Karpas-422 (cell line): Measurements from ENCODE around the gene TMEM125. TPM values are rescaled to one million over a fixed set of nuclear protein-coding genes. Genes with fewer than 3 reads are reported as not detected.

ENCODE experiments used
- DNase-seq: peaks from one replicate; pipeline ENCODE4 v3.0.0-alpha.2; 2015
- H2AFZ ChIP-seq: fragments of 200-600 bp; sonication (generic); 2 replicates; pipeline ENCODE4 v1.6.1; 2014; ENCODE audit warnings: antibody characterized with exemption, low read length, mixed read lengths
- H3K27ac ChIP-seq: fragments of 200-600 bp; sonication (generic); 2 replicates; pipeline ENCODE4 v1.5.1; 2014; ENCODE audit warnings: mild to moderate bottlenecking, low read length, moderate library complexity
- H3K27me3 ChIP-seq: fragments of 200-600 bp; sonication (generic); 2 replicates; pipeline ENCODE4 v1.6.1; 2014; ENCODE audit warnings: low read length, mixed read lengths
- H3K36me3 ChIP-seq: fragments of 200-600 bp; sonication (generic); 2 replicates; pipeline ENCODE4 v1.6.1; 2014; ENCODE audit warnings: low read length, mixed read lengths; ENCODE audit not compliant: insufficient read depth
- H3K4me1 ChIP-seq: fragments of 200-600 bp; sonication (generic); 2 replicates; pipeline ENCODE4 v1.6.1; 2014; ENCODE audit warnings: mild to moderate bottlenecking, low read length, mixed read lengths
- H3K4me2 ChIP-seq: fragments of 200-600 bp; sonication (generic); 2 replicates; pipeline ENCODE4 v1.6.1; 2014; ENCODE audit warnings: low read length, low read depth, mild to moderate bottlenecking; ENCODE audit not compliant: poor library complexity, severe bottlenecking
- H3K4me3 ChIP-seq: fragments of 200-600 bp; sonication (generic); 2 replicates; pipeline ENCODE4 v1.5.1; 2014; ENCODE audit warnings: mild to moderate bottlenecking, antibody characterized with exemption, low read length, mixed read lengths
- H3K79me2 ChIP-seq: fragments of 200-600 bp; sonication (generic); 2 replicates; pipeline ENCODE4 v1.6.1; 2014; ENCODE audit warnings: mild to moderate bottlenecking, low read length, mixed read lengths
- H3K9ac ChIP-seq: fragments of 200-600 bp; sonication (generic); 2 replicates; pipeline ENCODE4 v1.6.0; 2014; ENCODE audit warnings: low read length
- H3K9me2 ChIP-seq: fragments of 200-600 bp; sonication (generic), shearing (Covaris generic); replicated peaks from 2 replicates; pipeline ENCODE4 v1.6.0; 2014; ENCODE audit warnings: mild to moderate bottlenecking, low read length, moderate library complexity; ENCODE audit not compliant: insufficient read depth
- H3K9me3 ChIP-seq: fragments of 300-700, 200-600 bp; sonication (generic); 2 replicates; pipeline ENCODE4 v1.6.1; 2014; ENCODE audit warnings: low read length, mixed read lengths
- H4K20me1 ChIP-seq: fragments of 200-600 bp; sonication (generic); 2 replicates; pipeline ENCODE4 v1.6.1; 2014; ENCODE audit warnings: mild to moderate bottlenecking, antibody characterized with exemption, low read length, low read depth; ENCODE audit not compliant: insufficient read depth
- total RNA-seq: library from RNA; depleted of rRNA; stranded (reverse); fragments of >200 nt; shearing (Covaris generic); gene quantifications from 2 replicates; pipeline ENCODE4 v1.2.3, GENCODE V29; 2014; ENCODE audit warnings: low replicate concordance

TMEM125 gene
- total RNA-seq, 1 experiment from 2014 or later = not detected

DNA sequence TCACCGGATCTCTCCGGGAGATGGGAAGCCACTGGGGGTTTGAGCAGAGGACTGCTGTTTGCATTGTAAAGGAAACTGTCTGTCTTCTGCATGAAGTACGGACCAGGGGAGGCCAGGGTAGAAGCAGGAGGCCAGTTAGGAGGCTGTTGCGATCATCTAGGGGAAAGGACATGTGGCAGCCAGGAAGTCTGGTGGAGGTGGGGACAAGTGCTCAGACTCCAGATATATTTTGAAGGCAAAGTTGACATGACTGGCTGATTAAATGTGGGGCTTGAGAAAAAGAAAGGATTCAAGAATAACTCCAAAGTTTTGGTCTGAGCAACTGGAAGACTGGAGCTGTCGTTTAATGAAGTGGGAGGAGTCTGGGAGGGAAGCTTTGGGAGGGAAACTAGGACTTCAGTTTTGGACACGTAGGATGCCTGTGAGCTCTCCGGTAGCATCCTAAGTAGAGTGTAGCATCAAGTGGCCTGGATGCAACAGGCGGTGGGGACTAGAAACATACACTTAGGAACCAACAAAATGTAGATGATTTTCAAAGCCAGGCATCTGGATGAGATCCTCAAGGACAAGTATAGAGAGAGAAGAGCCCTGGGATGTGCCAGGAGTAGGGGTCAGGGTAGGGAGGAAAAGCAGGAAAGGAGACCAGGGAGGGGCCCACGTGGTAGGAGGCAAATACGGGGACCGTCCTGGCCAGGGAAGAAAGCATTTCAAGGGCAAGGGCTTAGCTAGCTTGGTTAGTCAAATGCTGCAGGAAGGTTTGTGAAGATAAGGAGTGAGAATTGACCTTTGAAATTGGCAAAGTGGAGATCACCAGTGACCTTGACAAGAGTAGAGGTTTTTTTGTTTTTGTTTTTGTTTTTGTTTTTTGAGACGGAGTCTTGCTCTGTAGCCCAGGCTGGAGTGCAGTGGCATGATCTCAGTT lies 19.3 kb downstream of the TMEM125 start:
- Histone ChIP-seq H3K4me2 (no peak overlapping the region), H3K4me3 (no peak overlapping the region), H2AFZ (no peak overlapping the region), H3K36me3 (no peaks in the 10 kb centered on the region), H3K27ac (no peak overlapping the region), H3K9ac (no peak overlapping the region), H3K9me2 (no peaks in the 10 kb centered on the region), H3K4me1 (no peaks in the 10 kb centered on the region), H3K79me2 (no peaks in the 10 kb centered on the region), H4K20me1 (no peaks in the 10 kb centered on the region), H3K27me3 (no peaks in the 10 kb centered on the region), H3K9me3 (no peaks in the 10 kb centered on the region)
- no peak for DNase-seq

DNA sequence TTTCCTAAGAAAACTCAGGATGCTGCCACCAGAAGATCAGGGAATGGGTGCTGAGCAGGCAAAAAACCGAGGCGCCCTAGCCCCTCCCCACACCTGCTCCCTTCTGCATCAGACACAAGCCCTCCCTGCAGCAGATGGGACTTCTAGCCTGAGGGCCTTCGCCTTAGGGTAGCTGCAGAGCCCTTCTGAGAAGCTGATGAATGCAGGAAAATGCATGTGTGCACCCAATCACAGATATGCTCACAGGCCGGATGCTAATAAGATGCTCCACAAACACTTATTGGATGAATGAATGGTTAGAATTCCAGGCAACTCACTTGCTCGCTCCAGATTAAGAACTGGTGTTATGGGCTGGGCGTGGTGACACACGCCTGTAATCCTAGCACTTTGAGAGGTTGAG lies 22.4 kb downstream of the TMEM125 start:
- DNase-seq = no peak
- Histone ChIP-seq H4K20me1 (no peaks in the 10 kb centered on the region), H3K9me2 (no peaks in the 10 kb centered on the region), H3K79me2 (no peaks in the 10 kb centered on the region), H3K27ac (no peak overlapping the region), H3K4me3 (no peak overlapping the region), H3K4me2 (no peak overlapping the region), H2AFZ (no peak overlapping the region), H3K9me3 (no peaks in the 10 kb centered on the region), H3K27me3 (no peaks in the 10 kb centered on the region), H3K36me3 (no peaks in the 10 kb centered on the region), H3K9ac (no peak overlapping the region), H3K4me1 (no peaks in the 10 kb centered on the region)

DNA sequence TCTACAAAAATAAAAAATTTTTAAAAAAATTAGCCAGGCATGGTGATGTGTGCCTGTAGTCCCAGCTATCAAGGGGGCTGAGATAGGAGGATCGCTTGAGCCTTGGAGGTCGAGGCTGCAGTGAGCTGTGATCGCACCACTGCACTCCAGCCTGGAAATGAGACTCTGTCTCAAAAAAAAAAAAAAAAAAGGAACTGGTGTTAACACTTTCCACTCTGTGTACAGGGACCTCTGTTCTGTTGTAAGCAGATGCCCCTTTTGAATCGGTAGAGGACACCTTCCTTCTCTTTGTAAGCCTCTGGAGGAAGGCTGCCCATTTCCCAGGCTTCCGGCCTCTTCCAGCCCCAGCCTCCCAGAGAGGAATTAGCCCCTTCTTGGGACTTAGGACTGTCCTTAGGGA lies 22.9 kb downstream of the TMEM125 start:
- Histone ChIP-seq H3K27ac (no peak overlapping the region), H3K4me3 (no peak overlapping the region), H3K9me3 (no peaks in the 10 kb centered on the region), H2AFZ (no peak overlapping the region), H3K79me2 (no peaks in the 10 kb centered on the region), H3K9ac (no peak overlapping the region), H4K20me1 (no peaks in the 10 kb centered on the region), H3K27me3 (no peaks in the 10 kb centered on the region), H3K4me2 (no peak overlapping the region), H3K9me2 (no peaks in the 10 kb centered on the region), H3K36me3 (no peaks in the 10 kb centered on the region), H3K4me1 (no peaks in the 10 kb centered on the region)
- no peak for DNase-seq

DNA sequence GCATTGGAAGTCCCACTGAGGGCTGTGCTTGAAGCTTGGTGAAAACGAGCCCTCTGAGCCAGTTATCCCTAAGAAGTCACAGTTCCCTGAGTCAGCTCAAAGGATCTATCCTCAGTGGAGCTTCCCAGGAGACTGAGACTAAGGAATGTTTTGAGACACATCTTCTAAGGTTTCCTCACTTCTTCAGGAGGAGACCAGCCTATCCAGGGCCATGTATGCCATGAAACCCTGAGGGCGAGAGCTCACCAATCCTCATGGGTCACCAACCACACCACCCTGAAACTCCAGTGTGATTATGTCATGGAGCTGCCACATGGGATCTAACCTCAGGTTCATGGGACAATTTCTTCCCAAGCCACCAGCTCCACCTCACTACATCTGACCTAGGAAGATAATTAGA lies 23.4 kb downstream of the TMEM125 start:
- H4K20me1 ChIP-seq = no peaks in the 10 kb centered on the region
- no peaks in the 10 kb centered on the region for H3K4me1 ChIP-seq
- DNase-seq = no peak
- H3K79me2 ChIP-seq = no peaks in the 10 kb centered on the region
- no peaks in the 10 kb centered on the region for H3K27me3 ChIP-seq
- no peak overlapping the region for H3K4me2 ChIP-seq
- no peak overlapping the region for H3K4me3 ChIP-seq
- no peaks in the 10 kb centered on the region for H3K9me2 ChIP-seq
- H3K27ac ChIP-seq = no peak overlapping the region
- H3K9me3 ChIP-seq = no peaks in the 10 kb centered on the region
- H3K9ac ChIP-seq = no peak overlapping the region
- no peaks in the 10 kb centered on the region for H3K36me3 ChIP-seq
- H2AFZ ChIP-seq = no peak overlapping the region

DNA sequence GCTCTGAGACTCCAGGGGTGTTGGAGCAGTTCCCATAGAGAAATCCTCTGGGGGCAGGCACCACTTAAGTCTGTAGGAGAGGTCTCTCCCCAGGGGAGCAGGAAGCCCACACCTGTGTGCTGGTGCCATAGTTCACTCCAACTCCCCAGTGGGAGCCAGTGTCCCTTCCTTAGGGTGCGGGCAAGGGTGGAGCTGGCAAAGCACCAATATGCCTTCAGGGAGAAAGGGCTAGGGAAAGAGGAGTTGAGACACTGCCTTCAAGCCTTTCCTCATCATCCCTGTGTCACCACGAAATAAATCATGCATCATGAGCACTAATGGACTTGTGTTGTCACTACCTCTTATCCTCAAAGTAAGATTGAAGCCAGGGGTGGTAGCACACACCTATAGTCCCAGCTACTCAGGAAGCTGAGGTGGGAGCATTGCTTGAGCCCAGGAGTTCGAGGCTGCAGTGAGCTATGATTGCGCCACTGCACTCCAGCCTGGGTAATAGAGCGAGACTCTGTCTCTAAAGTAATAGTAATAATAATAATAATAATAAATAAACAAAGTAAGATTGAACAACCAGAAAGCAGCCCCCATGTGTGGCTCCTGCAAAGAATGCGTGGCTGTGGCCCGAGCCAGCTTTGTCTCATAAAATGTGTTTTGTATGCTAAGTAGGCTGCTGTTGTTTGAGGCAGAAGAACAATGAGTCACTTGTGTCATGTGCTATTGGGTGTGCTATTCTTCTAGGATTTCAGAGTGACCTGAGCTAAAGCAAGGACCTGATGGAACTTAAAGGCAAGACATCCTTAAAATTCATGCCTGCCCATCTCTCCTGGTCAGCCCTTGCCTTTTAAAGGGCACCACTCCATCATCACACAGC lies 24.3 kb downstream of the TMEM125 start:
- no peak overlapping the region for H3K27ac ChIP-seq
- H3K9ac ChIP-seq = no peak overlapping the region
- H3K36me3 ChIP-seq = no peaks in the 10 kb centered on the region
- no peak overlapping the region for H3K4me2 ChIP-seq
- H3K79me2 ChIP-seq = no peaks in the 10 kb centered on the region
- no peaks in the 10 kb centered on the region for H4K20me1 ChIP-seq
- H3K9me3 ChIP-seq = no peaks in the 10 kb centered on the region
- no peak overlapping the region for H2AFZ ChIP-seq
- no peaks in the 10 kb centered on the region for H3K9me2 ChIP-seq
- no peak for DNase-seq
- no peak overlapping the region for H3K4me3 ChIP-seq
- H3K27me3 ChIP-seq = no peaks in the 10 kb centered on the region
- no peaks in the 10 kb centered on the region for H3K4me1 ChIP-seq

DNA sequence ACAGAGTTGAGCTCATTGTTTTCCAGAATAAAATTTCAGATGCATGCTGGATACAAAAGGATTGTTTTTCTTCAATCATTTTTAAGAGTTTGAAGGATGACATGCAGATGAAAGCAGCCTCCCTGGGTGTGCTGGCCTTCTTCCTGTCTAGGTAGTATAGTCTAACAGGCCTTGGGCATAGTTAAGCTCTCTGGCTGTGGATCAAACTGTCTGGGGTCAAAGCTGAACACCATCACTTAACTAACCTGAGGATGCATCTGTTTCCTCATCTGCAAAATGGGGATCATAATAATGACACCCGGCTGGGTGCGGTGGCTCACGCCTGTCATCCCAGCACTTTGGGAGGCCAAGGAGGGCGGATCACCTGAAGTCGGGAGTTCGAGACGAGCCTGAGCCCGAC lies 25.0 kb downstream of the TMEM125 start:
- Histone ChIP-seq H2AFZ (no peak overlapping the region), H3K9me3 (no peaks in the 10 kb centered on the region), H3K9me2 (no peaks in the 10 kb centered on the region), H3K9ac (no peak overlapping the region), H3K79me2 (no peaks in the 10 kb centered on the region), H3K27me3 (no peaks in the 10 kb centered on the region), H3K27ac (no peak overlapping the region), H3K4me3 (no peak overlapping the region), H3K4me1 (no peaks in the 10 kb centered on the region), H4K20me1 (no peaks in the 10 kb centered on the region), H3K4me2 (no peak overlapping the region), H3K36me3 (no peaks in the 10 kb centered on the region)
- DNase-seq = no peak

DNA sequence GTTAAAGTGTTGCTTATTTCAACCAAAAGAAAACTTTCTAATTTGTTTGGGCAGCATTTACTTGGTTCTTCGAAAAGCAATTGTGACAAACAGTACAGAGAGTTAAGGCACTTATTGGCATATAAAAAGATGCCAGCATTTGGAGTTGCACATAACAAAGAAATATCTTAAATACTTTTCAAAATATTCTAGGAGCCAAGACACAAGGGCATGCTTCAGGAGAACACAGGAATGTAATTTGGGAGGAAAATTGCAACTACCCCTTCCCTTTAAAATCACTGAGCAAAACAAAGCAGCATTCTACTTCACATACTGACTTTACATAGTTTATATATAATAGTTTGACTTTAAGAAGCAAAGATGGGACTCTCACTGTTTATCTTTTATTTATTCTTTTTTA lies 26.4 kb downstream of the TMEM125 start:
- Histone ChIP-seq H3K36me3 (no peaks in the 10 kb centered on the region), H3K9me2 (no peaks in the 10 kb centered on the region), H4K20me1 (no peaks in the 10 kb centered on the region), H3K4me1 (no peaks in the 10 kb centered on the region), H3K4me3 (no peak overlapping the region), H3K4me2 (no peak overlapping the region), H3K79me2 (no peaks in the 10 kb centered on the region), H3K9ac (no peak overlapping the region), H3K27me3 (no peaks in the 10 kb centered on the region), H2AFZ (no peak overlapping the region), H3K9me3 (no peaks in the 10 kb centered on the region), H3K27ac (no peak overlapping the region)
- DNase-seq = no peak

DNA sequence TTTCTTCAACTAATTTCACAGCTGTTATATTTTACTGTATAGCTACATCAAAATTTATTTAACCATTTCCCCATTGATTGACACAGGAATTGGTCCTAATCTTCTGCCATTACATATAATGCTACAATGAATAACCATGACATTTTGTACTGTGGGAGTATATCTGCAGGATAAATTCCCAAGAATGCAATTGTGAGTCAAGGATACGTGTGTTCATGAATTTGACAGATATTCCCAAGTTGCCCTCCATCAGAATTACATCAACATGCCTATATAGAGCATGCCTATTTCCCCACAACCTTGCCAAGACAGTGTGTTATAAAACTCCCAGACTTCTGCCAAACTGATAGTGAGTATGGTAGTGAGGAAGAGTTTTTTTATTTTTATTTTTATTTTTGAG lies 28.3 kb downstream of the TMEM125 start:
- no peak overlapping the region for H3K9ac ChIP-seq
- no peaks in the 10 kb centered on the region for H3K9me3 ChIP-seq
- no peaks in the 10 kb centered on the region for H3K4me1 ChIP-seq
- no peaks in the 10 kb centered on the region for H3K36me3 ChIP-seq
- no peak overlapping the region for H3K4me3 ChIP-seq
- DNase-seq = no peak
- no peaks in the 10 kb centered on the region for H3K79me2 ChIP-seq
- no peak overlapping the region for H3K4me2 ChIP-seq
- no peaks in the 10 kb centered on the region for H3K9me2 ChIP-seq
- H2AFZ ChIP-seq = no peak overlapping the region
- H3K27ac ChIP-seq = no peak overlapping the region
- no peaks in the 10 kb centered on the region for H4K20me1 ChIP-seq
- no peaks in the 10 kb centered on the region for H3K27me3 ChIP-seq
